T47D (cell line): ENCODE data around the gene MATCAP1.

ENCODE experiments used
- DNase-seq, 2 experiments: peaks; one replicate each; pipeline versions ENCODE4 v3.0.0 to v3.0.0-alpha.2; 2011 to 2012; ENCODE audit warnings: low read depth in 1 of 2, low spot score in 1 of 2
- JUND ChIP-seq: IDR thresholded peaks from 2 replicates; pipeline ENCODE4 v1.6.1; 2012; ENCODE audit warnings: low read depth
- in situ Hi-C: cut with HindIII; loops from 2 replicates; pipeline ENCODE4 v1.10.0; 2016; ENCODE audit warnings: low sequenced_read_pairs, low pct_unique_long_range_greater_than_20kb

The MATCAP1 gene

DNA sequence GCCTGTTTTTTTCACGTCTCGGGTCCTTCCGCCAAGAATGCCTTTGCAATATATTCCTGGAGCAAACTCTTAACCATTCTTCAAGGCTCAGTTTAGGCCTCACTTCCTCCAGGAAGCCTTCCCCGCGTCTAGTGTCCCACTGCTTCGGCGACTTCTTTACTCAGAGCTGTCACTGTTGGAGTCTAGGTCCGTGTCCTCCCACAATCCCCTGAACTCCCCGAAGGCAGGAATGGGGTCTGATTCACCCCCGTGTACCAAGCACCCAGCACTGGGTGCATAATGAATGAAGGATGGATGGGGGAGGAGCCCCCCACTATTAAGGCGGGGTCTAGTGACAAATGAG, 508 bp downstream of the MATCAP1 start:
- TF ChIP-seq JUND = no peak
- in situ Hi-C loops = no loop called here
- DNase-seq = no peak

DNA sequence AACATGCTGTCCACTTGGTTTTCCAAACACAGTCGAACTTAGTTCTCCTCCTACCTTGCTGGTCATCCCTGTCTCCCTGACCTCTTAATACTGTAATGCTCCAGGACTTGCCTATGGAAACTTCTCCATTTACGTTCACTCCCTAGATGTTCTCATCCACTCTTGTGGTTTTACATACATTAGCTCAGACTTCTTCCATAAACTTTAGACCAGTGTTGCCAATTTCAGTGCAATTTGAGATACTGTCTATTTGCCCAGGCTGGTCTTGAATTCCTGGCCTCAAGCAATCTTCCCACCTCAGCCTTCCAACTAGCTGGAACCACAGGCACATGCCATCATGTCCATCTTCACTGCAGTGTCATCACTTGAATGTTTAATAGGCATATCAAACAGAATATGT, 1.5 kb downstream of the MATCAP1 start:
- peak in 1 of 2 experiments; percentile 60 for DNase-seq
- in situ Hi-C loops = no loop called here

DNA sequence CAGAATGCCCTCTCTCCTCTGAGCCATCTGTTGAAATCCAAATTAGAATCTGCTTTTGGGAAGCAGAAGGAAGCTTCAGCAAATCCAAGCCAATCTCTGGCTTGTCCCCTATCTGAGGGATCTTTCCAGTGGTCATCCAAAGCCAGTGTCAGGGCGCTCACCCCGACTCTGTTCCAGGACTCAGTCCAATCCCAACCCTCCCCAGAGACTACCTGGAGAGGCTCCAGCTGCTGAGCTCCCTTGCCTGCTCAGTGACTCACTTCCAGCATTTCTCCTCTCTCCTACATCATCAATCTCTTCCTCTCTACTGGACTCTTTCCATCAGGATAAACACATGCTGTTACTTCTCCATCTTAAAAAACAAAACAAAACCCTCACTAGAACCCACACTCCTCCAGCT, 2.4 kb downstream of the MATCAP1 start:
- in situ Hi-C loops = no loop called here
- no peak for TF ChIP-seq JUND
- DNase-seq = no peak

More for the DNA sequence above, 1.5 kb downstream of the MATCAP1 start:
- no peak for TF ChIP-seq JUND

DNA sequence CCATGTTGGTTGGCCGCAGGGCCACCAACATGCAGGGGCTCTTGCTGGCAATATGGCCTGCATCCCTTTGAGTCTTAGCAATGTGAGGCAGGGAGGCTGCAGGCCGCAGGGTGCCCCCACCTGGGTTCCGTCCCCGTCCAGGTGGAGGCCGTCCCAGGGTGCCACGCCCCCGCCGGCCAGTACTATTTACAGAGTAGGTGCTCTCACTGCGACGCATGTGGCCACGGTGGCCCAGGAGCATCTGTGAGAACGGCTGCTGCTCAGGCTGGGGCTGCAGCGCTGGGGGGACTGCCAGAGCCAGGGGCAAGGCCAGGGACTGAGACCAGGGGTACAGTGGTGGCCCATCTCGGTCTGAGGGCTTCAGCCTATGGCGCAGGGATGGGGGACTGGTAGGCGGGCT, 3.6 kb downstream of the MATCAP1 start:
- in situ Hi-C loops = no loop called here
- TF ChIP-seq JUND = no peak

DNA sequence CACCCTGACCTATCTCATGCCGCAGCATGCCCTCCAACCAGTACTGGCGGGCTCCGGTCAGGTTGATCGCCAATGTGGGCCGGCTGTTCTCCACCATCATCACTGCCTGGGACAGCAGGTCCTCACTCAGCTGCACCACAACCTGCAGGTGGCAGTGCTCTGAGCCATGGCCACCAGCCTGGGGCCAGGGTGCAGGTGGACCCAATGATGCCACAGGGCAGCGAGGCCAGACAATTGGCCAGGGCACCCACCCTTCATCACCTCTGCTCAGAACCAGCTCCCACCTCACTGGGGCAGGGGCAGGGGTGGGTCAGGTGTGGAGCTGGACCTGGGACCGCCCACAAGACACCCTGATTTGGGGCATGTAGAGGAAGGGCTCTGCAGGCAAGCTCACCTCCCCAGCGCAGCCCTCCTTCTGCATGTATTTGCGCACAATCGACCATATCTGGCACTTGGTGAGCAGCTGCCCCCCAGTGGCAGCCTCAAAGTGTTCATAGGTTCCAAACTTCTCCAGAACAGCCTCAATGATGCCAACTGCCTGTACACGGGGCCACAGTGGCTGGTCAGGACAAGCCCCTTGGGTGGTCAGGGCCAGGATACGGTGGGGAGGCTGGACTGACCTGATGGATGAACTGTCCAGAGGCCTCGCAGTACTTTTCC, 4.2 kb downstream of the MATCAP1 start:
- in situ Hi-C loops = no loop called here
- TF ChIP-seq JUND = no peak
- peak in 1 of 2 experiments; percentile 55 for DNase-seq

More for the DNA sequence above, 3.6 kb downstream of the MATCAP1 start:
- no peak for DNase-seq

DNA sequence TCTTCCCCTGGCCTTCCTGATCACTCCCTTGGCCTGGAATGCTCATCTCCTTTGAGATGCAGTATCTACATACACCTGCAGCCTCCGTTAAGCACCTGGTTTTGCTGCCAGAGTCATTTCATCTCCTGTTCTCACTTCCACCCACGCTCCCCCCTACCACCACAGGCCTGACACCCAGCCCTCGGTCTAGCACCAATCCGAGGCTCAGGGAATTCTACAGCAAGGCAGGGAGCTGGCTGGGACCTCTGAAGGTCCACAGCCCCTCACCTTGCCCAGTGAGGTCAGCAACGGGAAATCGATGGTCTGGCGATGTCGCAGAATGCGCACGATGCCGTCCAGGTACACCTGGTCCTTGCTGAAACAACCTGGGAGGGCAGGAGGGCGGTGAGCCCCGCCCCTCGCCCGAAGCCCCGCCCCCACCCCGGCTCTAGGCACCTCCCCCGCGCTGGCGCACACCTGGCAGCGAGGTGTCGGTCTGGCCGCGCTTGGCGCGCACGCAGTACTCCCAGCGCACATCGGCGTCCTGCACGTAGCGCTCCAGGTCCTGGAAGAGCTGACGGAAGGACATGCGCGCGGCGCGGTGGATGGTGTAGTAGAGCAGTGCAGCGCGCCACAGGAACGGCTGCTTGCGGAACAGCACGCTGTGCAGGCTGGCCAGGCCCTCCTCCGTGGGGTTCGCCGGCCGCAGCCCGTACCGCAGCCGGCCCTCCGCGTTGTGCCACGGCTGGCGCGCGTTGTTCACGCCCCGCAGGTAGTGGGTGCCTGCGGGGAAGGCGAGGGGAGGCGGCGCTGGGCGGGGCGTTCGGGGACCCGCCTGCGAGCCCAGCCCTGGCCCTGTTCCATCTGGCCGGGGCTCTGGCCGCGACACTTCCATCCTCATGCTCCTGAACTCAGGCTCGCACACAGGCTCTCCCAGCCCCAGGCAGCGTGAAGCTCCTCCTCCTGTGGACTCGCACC, 5.7 kb downstream of the MATCAP1 start:
- in situ Hi-C loops = no loop called here
- TF ChIP-seq JUND = no peak
- peak; percentile 97 for DNase-seq

DNA sequence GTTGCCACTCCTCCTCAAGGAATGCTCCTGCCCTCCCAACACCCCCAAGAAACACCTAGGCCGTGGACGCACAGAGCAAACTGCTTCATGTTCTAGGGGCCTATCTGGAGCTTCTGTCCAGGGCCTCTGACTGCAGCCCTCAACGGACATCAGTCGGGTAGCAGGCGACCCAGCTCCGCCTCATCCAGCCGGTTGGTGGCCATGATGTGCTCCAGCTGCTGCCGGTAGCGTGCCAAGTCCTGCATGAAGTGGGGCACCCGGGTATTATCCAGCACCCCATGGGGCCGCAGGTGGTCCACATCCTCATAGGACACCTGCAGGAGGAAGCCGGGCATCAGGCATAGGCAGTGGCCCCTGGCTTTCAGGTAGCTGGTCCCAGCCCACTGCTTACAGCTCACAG, 7.1 kb downstream of the MATCAP1 start:
- in situ Hi-C loops = no loop called here
- TF ChIP-seq JUND = no peak
- DNase-seq = no peak

DNA sequence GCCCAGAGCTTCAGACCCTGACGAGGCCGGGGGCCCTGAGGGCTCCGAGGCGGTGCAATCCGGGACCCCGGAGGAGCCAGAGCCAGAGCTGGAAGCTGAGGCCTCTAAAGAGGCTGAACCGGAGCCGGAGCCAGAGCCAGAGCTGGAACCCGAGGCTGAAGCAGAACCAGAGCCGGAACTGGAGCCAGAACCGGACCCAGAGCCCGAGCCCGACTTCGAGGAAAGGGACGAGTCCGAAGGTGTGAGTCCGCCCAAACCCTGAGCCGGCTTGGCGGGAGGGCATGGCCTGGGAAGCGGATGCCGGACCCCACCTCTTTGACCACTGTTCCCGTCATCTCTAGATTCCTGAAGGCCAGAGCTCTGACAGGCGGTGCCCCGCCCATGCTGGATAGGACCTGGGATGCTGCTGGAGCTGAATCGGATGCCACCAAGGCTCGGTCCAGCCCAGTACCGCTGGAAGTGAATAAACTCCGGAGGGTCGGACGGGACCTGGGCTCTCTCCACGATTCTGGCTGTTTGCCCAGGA, 9.0 kb downstream of the MATCAP1 start:
- in situ Hi-C loops = no loop called here
- no peak for DNase-seq
- no peak for TF ChIP-seq JUND

DNA sequence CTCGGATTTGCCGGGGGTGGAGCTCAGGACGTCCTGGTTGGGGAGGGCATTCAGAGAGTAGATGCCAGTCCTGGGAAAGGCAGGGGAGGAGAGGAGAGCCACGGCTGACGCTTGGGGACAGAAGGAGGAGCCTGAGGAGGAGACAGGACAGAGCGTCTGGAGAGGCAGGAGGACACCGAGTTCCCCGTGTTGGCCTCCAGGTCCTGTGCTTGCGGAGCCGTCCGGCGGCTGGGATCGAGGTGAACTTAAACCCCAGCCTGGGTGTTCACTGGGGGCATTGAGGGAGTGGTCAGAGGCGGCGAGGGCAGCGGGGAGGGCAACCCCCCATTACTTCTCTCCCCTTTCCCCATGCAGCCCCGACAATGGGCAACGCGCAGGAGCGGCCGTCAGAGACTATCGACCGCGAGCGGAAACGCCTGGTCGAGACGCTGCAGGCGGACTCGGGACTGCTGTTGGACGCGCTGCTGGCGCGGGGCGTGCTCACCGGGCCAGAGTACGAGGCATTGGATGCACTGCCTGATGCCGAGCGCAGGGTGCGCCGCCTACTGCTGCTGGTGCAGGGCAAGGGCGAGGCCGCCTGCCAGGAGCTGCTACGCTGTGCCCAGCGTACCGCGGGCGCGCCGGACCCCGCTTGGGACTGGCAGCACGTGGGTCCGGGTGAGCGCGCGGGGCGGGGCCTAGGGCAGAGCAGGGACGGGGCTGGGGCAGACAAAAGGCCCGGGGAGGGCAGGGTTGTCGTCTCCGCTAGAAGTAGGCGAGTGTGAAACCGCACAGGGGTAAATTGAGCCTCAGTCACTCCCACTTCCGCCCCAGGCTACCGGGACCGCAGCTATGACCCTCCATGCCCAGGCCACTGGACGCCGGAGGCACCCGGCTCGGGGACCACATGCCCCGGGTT, 9.7 kb downstream of the MATCAP1 start:
- DNase-seq = peak; percentile 89 to 94
- no peak for TF ChIP-seq JUND
- in situ Hi-C loops = no loop called here

DNA sequence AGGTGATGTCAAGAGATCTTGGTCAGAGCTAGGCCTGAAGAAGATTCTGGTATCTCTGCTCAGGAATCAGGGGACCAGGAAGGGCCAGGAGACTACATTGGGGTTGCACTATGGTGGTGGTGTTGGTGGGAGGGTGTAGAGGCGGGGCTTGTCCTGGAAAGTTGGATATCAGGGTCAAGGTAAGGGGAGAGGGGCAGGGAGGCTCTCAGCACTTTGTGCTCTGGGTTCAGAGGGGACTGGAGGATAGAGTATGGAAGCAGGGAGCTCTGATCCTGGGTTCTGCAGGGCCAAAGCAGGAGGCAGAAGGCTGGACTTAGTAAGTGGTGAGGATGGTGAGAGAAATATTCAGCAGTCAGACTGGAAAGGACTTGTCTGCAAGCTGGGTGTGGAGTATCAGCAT, 10.4 kb downstream of the MATCAP1 start:
- in situ Hi-C loops = no loop called here
- DNase-seq = no peak
- TF ChIP-seq JUND = no peak

DNA sequence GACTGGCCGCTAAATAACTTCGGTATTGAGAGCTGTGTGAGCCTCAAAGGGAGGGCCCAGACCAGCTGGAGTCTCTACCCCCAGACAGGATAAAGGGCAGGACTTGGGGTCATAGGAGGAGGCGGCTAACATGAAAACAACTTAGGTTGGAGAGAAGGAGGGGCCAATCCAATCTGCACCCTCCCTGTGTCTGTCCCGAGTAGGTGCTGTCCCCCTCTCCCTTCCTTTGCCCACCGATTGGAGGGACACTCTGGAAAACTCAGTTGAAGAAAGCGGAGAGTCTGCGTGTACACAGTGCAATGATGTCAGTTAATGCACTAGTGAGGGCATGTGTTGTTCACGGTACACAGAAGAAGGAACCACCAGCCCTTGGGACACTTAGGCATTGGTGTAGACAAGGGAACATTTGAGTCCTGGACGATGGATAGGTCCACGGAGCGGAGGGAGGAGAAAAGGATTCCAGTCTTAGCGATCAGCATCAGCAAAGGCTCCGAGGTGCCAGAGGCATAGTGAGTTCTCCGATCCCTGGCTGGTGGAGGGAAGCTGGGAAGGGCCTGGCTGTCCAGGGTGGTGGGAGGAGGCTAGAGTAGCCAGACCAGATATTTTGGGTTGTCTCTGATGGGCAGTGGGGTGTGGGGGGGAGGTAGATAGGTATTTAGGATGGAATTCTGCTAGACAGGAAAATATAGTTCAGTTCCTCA, 12.7 kb downstream of the MATCAP1 start:
- peak in 1 of 2 experiments; percentile 84 for DNase-seq
- in situ Hi-C loops = no loop called here
- TF ChIP-seq JUND = no peak
